BLaER1 (cell line): ENCODE measurements around the gene ADGRL1.

Experiments used
- H3K27ac ChIP-seq: shearing (Covaris generic); formaldehyde crosslinking; 2 replicates; pipeline ENCODE4 v1.8.1; 2022
- H3K27me3 ChIP-seq: shearing (Covaris generic); formaldehyde crosslinking; 2 replicates; pipeline ENCODE4 v1.8.1; 2022
- H3K36me3 ChIP-seq: shearing (Covaris generic); formaldehyde crosslinking; 2 replicates; pipeline ENCODE4 v1.8.1; 2022
- H3K4me1 ChIP-seq: shearing (Covaris generic); formaldehyde crosslinking; 2 replicates; pipeline ENCODE4 v1.8.1; 2022
- H3K4me2 ChIP-seq: shearing (Covaris generic); formaldehyde crosslinking; 2 replicates; pipeline ENCODE4 v1.8.1; 2022
- H3K4me3 ChIP-seq: shearing (Covaris generic); formaldehyde crosslinking; 2 replicates; pipeline ENCODE4 v1.8.1; 2022
- H3K9ac ChIP-seq: shearing (Covaris generic); formaldehyde crosslinking; 2 replicates; pipeline ENCODE4 v1.8.1; 2022
- H3K9me3 ChIP-seq: shearing (Covaris generic); formaldehyde crosslinking; 2 replicates; pipeline ENCODE4 v1.8.1; 2022
- H4K20me1 ChIP-seq: shearing (Covaris generic); formaldehyde crosslinking; 2 replicates; pipeline ENCODE4 v1.8.1; 2022
- Cebpa-rat ChIP-seq: shearing (Covaris generic); IDR thresholded peaks from 2 replicates; pipeline ENCODE4 v1.8.1; 2022

Gene ADGRL1

GRCh38 chr19:14158276-14159023, 47.5 kb downstream of the ADGRL1 start:
- H3K4me3 ChIP-seq = no peak overlapping the region
- peak overlapping the region; percentile 67 for H3K9ac ChIP-seq
- no peaks in the 10 kb centered on the region for H3K9me3 ChIP-seq
- H3K36me3 ChIP-seq = peaks cover 86% of the 10 kb centered on the region
- H3K27me3 ChIP-seq = no peaks in the 10 kb centered on the region
- peak overlapping the region; percentile 82 for H3K4me2 ChIP-seq
- H3K4me1 ChIP-seq = peaks cover 48% of the 10 kb centered on the region
- no peak for TF ChIP-seq Cebpa-rat
- peaks cover 17% of the 10 kb centered on the region; the same call in 1 of the 2 replicates for H4K20me1 ChIP-seq
- peak overlapping the region; percentile 64 for H3K27ac ChIP-seq

GRCh38 chr19:14156971-14157717, 48.8 kb downstream of the ADGRL1 start:
- H3K36me3 ChIP-seq = peaks cover 85% of the 10 kb centered on the region
- H3K4me3 ChIP-seq = no peak overlapping the region
- H3K9ac ChIP-seq = no peak overlapping the region
- no peaks in the 10 kb centered on the region for H3K9me3 ChIP-seq
- no peak overlapping the region for H3K27ac ChIP-seq
- no peaks in the 10 kb centered on the region for H3K27me3 ChIP-seq
- TF ChIP-seq Cebpa-rat = no peak
- H3K4me1 ChIP-seq = peaks cover 43% of the 10 kb centered on the region
- H4K20me1 ChIP-seq = peaks cover 17% of the 10 kb centered on the region; the same call in 1 of the 2 replicates
- H3K4me2 ChIP-seq = no peak overlapping the region

DNA sequence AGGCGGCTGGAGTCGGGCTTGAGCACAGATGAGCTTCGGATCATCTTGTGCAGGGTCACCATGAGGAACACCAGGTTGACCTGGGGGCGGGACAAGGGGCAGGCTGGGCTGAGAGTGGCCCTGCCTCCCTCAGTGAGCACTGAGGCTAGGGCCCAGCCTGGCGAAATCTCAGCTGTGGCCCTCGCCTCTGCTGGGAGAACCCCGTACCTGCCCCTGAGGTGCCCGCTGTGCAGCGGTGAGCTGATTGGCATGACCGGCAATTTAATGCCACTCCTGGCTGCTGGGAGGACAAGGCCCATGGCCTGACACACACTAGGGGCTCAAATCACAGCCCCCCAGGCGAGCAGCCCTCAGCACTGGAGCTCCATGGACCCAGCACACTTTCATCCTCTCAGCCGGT, 49.8 kb downstream of the ADGRL1 start:
- H3K4me3 ChIP-seq = no peak overlapping the region
- no peak overlapping the region for H3K9ac ChIP-seq
- H3K9me3 ChIP-seq = no peaks in the 10 kb centered on the region
- TF ChIP-seq Cebpa-rat = no peak
- no peak overlapping the region for H3K27ac ChIP-seq
- H4K20me1 ChIP-seq = peaks cover 17% of the 10 kb centered on the region; the same call in 1 of the 2 replicates
- peaks cover 49% of the 10 kb centered on the region for H3K4me1 ChIP-seq
- H3K27me3 ChIP-seq = no peaks in the 10 kb centered on the region
- peaks cover 87% of the 10 kb centered on the region for H3K36me3 ChIP-seq
- no peak overlapping the region for H3K4me2 ChIP-seq

GRCh38 chr19:14155371-14155770, 50.6 kb downstream of the ADGRL1 start:
- Histone ChIP-seq H3K4me3 (no peak overlapping the region), H3K27me3 (no peaks in the 10 kb centered on the region), H3K27ac (no peak overlapping the region), H3K4me1 (peaks cover 48% of the 10 kb centered on the region), H3K9me3 (no peaks in the 10 kb centered on the region), H3K4me2 (no peak overlapping the region), H3K9ac (no peak overlapping the region), H4K20me1 (peaks cover 17% of the 10 kb centered on the region; the same call in 1 of the 2 replicates), H3K36me3 (peaks cover 82% of the 10 kb centered on the region)
- no peak for TF ChIP-seq Cebpa-rat

GRCh38 chr19:14152713-14153112, 53.3 kb downstream of the ADGRL1 start:
- Histone ChIP-seq H3K27me3 (no peaks in the 10 kb centered on the region), H3K9me3 (no peaks in the 10 kb centered on the region), H4K20me1 (no peaks in the 10 kb centered on the region; the same call in 1 of the 2 replicates), H3K36me3 (peaks cover 57% of the 10 kb centered on the region), H3K9ac (no peak overlapping the region), H3K4me3 (no peak overlapping the region), H3K4me2 (no peak overlapping the region), H3K27ac (no peak overlapping the region), H3K4me1 (peaks cover 48% of the 10 kb centered on the region)
- TF ChIP-seq Cebpa-rat = no peak

- peak overlapping the region; percentile 72; the same call in 1 of the 2 replicates for H3K9ac ChIP-seq
These were observed 55.0 kb downstream of the ADGRL1 start for GRCh38 chr19:14150770-14151661.

DNA sequence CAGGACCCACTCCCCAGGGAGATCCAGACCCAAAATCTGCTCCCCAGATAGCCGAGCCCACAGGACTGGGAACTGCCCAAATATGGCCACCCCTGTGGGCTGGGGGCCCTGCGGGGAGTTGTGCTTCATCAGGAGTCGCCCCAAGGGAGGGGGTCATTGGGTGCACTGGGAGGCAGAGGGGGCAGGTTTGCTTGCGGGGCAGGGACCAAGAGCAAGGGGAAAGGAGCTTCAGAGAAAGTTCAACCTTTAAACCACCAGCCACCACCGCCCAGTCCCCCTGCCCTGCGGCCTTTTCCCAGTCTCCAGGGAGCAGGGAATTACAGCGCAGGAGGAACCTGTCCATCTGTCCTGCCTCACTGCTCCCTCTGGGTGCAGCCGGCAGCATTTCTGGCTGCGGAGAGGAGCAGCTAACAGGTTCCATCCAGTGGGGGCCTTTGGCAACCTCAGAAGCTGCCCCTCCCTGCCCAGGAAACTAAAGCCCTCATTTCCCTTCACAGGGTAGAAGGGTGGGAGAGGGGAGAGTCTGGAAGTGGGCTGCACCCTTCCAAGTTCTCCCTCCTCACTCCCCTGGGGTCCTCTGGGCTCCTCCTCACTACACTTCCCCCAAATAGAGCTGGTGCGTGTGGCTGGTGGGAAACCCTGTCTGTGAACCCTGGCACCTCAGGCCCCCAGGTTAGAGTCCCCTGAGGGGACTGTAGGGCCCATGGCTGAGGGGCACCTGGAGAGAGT, 55.8 kb downstream of the ADGRL1 start:
- TF ChIP-seq Cebpa-rat = no peak
- H3K9ac ChIP-seq = peak overlapping the region; percentile 72
- peak overlapping the region; percentile 79 for H3K27ac ChIP-seq
- peak overlapping the region; percentile 96 for H3K4me2 ChIP-seq
- peaks cover 61% of the 10 kb centered on the region for H3K4me1 ChIP-seq
- H4K20me1 ChIP-seq = peaks cover 8% of the 10 kb centered on the region; the same call in 1 of the 2 replicates
- H3K27me3 ChIP-seq = no peaks in the 10 kb centered on the region
- H3K4me3 ChIP-seq = peak overlapping the region; percentile 56
- no peaks in the 10 kb centered on the region for H3K9me3 ChIP-seq
- peaks cover 35% of the 10 kb centered on the region for H3K36me3 ChIP-seq

More at GRCh38 chr19:14150770-14151661, 55.0 kb downstream of the ADGRL1 start:
- Histone ChIP-seq H3K27ac (peak overlapping the region; percentile 79), H3K4me3 (no peak overlapping the region), H3K27me3 (no peaks in the 10 kb centered on the region), H3K9me3 (no peaks in the 10 kb centered on the region), H3K4me2 (peak overlapping the region; percentile 96), H3K4me1 (peaks cover 61% of the 10 kb centered on the region), H3K36me3 (peaks cover 41% of the 10 kb centered on the region), H4K20me1 (peaks cover 8% of the 10 kb centered on the region; the same call in 1 of the 2 replicates)
- no peak for TF ChIP-seq Cebpa-rat

DNA sequence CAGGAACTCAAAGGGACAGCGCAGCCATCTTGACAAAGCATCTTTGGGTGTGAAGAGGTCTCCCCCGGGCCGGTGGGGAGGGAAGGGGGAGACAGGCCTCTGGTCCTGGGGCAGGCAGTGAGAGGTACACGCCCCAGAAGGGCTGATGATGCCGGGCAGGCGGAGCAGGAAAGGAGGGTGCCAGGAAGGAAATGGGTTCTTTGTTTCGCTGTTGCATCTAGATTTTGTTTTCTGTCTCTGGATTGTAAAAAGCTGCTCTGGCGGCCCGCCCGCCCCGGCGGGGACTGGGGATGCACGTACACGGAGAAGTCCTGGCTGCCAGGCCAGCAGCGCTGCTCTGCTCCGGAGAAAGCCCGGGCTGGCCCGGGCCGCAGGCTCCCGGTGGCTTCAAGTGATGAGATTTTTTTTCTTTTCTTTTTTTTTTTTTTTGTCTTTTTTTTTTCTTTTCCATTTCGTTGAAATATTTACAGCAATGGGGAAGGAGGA, 56.4 kb downstream of the ADGRL1 start:
- Histone ChIP-seq H3K4me1 (peaks cover 61% of the 10 kb centered on the region), H3K9ac (peak overlapping the region; percentile 72), H4K20me1 (peaks cover 8% of the 10 kb centered on the region; the same call in 1 of the 2 replicates), H3K9me3 (no peaks in the 10 kb centered on the region), H3K27me3 (no peaks in the 10 kb centered on the region), H3K36me3 (peaks cover 29% of the 10 kb centered on the region), H3K27ac (peak overlapping the region; percentile 79), H3K4me3 (peak overlapping the region; percentile 56), H3K4me2 (peak overlapping the region; percentile 96)
- TF ChIP-seq Cebpa-rat = no peak
